ENCODE data around the gene CCDC51. TPM values are rescaled to one million over a fixed set of nuclear protein-coding genes. Genes with fewer than 3 reads are reported as not detected.

The CCDC51 gene
- total and polyA plus RNA-seq, 2 donors (not counting 3 experiments of a cell fraction or from before 2014, with no cell fraction given): 11.2 to 11.3 TPM

DNA sequence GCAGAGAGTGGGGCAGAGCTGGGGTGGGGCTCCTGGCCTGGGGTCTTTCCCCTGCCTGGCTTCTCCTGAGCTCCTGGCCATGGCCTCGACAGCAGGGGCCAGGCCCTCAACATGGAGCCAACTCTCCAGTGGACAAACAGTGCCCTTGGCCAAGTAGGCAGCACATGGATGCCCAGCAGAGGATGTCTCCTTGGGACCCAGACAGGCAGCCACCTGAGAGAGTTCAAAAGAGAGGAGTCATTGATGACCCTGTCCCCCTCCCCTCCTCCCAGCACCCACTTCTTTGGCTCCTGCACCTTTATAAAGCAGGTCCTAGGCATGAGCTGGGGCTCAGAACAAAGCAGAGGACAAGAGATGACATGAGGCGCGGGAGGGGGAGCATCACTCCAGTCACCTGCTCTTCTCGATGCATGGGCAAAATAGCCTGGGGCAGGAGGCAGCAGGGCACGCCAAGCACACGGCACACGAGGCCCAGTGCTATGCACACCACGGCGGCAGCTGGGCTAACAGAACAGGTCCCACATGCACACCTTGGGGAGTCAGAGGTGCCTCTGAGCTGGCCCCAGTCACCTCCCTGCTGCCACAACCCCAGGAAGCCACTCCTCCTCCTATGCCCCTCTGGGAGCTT lies 36.6 kb upstream of the CCDC51 start:
- intact Hi-C loops (cut with micrococcal nuclease) (no loop called here), dilution Hi-C loops (cut with MboI; ENCODE audit: extremely low pct_ligation_motif_present, low sequenced_read_pairs) (no loop called here)
- H2AFZ ChIP-seq (ENCODE audit: low read depth, low read length): no peak overlapping the region
- POLR2A ChIA-PET: no interaction called here
- no peaks in the 10 kb centered on the region for H3K9me1 ChIP-seq (replicated peaks; ENCODE audit: control insufficient read depth, extremely low read depth, insufficient read depth, low read length)
- H3K36me3 ChIP-seq (ENCODE audit: control insufficient read depth in 2 of 2, extremely low read depth in 1 of 2, insufficient read depth in 2 of 2, low read length in 2 of 2): peaks cover 0 to 9% of the 10 kb centered on the region in 2 experiments
- no peak overlapping the region for H3K4me2 ChIP-seq (ENCODE audit: insufficient read depth, low read length)
- no peak overlapping the region for H3K9ac ChIP-seq (replicated peaks; ENCODE audit: extremely low read depth, insufficient read depth, low read length)
- H3K4me3 ChIP-seq (replicated peaks in 1 of 3; ENCODE audit: insufficient read depth in 1 of 3, low read depth in 1 of 3, low read length in 3 of 3): no peak overlapping the region
- TF ChIP-seq POLR2A (IDR thresholded peaks at IDR 0.05; ENCODE audit: low read depth, low read length) (no peak), FOS (IDR thresholded peaks at IDR 0.05; ENCODE audit: borderline replicate concordance, insufficient read depth, low read length) (no peak), JUN (IDR thresholded peaks at IDR 0.05; ENCODE audit: borderline replicate concordance, insufficient read depth, insufficient read length, low read depth) (no peak), GATA2 (IDR thresholded peaks at IDR 0.05; ENCODE audit: insufficient read depth, insufficient read length, low read depth, low read length) (no peak), MYC (IDR thresholded peaks at IDR 0.05; ENCODE audit: low read depth, low read length) (no peak), EZH2 (IDR thresholded peaks at IDR 0.05; ENCODE audit: borderline replicate concordance, low read depth, low read length, severe bottlenecking) (no peak), POLR2AphosphoS5 (IDR thresholded peaks at IDR 0.05; ENCODE audit: insufficient read depth, low read depth, low read length) (no peak)
- TF ChIP-seq, protein P1, sequence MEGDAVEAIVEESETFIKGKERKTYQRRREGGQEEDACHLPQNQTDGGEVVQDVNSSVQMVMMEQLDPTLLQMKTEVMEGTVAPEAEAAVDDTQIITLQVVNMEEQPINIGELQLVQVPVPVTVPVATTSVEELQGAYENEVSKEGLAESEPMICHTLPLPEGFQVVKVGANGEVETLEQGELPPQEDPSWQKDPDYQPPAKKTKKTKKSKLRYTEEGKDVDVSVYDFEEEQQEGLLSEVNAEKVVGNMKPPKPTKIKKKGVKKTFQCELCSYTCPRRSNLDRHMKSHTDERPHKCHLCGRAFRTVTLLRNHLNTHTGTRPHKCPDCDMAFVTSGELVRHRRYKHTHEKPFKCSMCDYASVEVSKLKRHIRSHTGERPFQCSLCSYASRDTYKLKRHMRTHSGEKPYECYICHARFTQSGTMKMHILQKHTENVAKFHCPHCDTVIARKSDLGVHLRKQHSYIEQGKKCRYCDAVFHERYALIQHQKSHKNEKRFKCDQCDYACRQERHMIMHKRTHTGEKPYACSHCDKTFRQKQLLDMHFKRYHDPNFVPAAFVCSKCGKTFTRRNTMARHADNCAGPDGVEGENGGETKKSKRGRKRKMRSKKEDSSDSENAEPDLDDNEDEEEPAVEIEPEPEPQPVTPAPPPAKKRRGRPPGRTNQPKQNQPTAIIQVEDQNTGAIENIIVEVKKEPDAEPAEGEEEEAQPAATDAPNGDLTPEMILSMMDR (IDR thresholded peaks at IDR 0.05; ENCODE audit: extremely low read depth in 1 of 2, insufficient read depth in 1 of 2, low read depth in 1 of 2, low read length in 2 of 2): no peak
- TF ChIP-seq, protein P2, sequence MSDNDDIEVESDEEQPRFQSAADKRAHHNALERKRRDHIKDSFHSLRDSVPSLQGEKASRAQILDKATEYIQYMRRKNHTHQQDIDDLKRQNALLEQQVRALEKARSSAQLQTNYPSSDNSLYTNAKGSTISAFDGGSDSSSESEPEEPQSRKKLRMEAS (IDR thresholded peaks at IDR 0.05; ENCODE audit: insufficient read depth, insufficient read length): no peak
- H3K9me3 ChIP-seq (replicated peaks; ENCODE audit: control insufficient read depth, insufficient read depth, low read length): no peaks in the 10 kb centered on the region
- CTCF ChIA-PET: interaction anchor here (0.9 to 1.5 kb wide), 4 partner anchors 22 to 282 kb away, joined by 3 to 7 read pairs (median 4); partner anchors contain the start of gene SHISA5
- no peaks in the 10 kb centered on the region for H4K20me1 ChIP-seq (replicated peaks; ENCODE audit: control insufficient read depth, extremely low read depth, insufficient read depth, low read length)
- DNase-seq (ENCODE audit: low read depth, low spot score) (no peak), FAIRE-seq (no peak)
- H3K27ac ChIP-seq (ENCODE audit: insufficient read depth, low read depth, low read length): no peak overlapping the region
- H3K27me3 ChIP-seq (ENCODE audit: control insufficient read depth in 2 of 2, insufficient read depth in 2 of 2, low read length in 2 of 2): no peaks in the 10 kb centered on the region
- H3K4me1 ChIP-seq (ENCODE audit: control insufficient read depth, extremely low read depth, insufficient read depth, low read length): peaks cover 10% of the 10 kb centered on the region
- H3K79me2 ChIP-seq (ENCODE audit: control insufficient read depth, insufficient read depth, low read length): peaks cover 14% of the 10 kb centered on the region
- no TSS peak for BruUV-seq (replicated peaks)
